A549 (cell line): ENCODE data around the gene SNTN.

Experiments used
- FOSL2 ChIP-seq, 2 experiments: fragments of 450-650 bp in 1 of 2; fragments of >200 bp in 1 of 2; sonication (Bioruptor Twin) in 1 of 2; formaldehyde crosslinking; IDR thresholded peaks; 2 replicates each; pipeline versions ENCODE4 v1.5.0 to v1.6.1; 2016 to 2020; ENCODE audit warnings: mild to moderate bottlenecking in 1 of 2, moderate library complexity in 1 of 2
- NR3C1 ChIP-seq: fragments of >200 bp; sonication (Bioruptor Twin); formaldehyde crosslinking; IDR thresholded peaks from 3 replicates; pipeline ENCODE4 v1.6.1; 2017
- SMC3 ChIP-seq: fragments of >200 bp; sonication (Bioruptor Twin); formaldehyde crosslinking; IDR thresholded peaks from 3 replicates; pipeline ENCODE4 v1.6.1; 2018; ENCODE audit warnings: inconsistent platforms
- ZC3H11A ChIP-seq: fragments of 450-650 bp; IDR thresholded peaks from 2 replicates; pipeline ENCODE4 v1.6.1; 2014; ENCODE audit warnings: antibody characterized with exemption, mild to moderate bottlenecking
- ZFP36 ChIP-seq: fragments of 450-650 bp; IDR thresholded peaks from 2 replicates; pipeline ENCODE4 v1.6.1; 2014; ENCODE audit warnings: borderline replicate concordance; ENCODE audit not compliant: partially characterized antibody
- TF ChIP-seq, protein P1 (sequence below): IDR thresholded peaks from 2 replicates; pipeline ENCODE4 v1.6.1; 2012
- TF ChIP-seq, protein P2 (sequence below): fragments of >200 bp; sonication (Bioruptor Twin); formaldehyde crosslinking; IDR thresholded peaks from 3 replicates; pipeline ENCODE4 v1.5.1; 2016

DNA sequence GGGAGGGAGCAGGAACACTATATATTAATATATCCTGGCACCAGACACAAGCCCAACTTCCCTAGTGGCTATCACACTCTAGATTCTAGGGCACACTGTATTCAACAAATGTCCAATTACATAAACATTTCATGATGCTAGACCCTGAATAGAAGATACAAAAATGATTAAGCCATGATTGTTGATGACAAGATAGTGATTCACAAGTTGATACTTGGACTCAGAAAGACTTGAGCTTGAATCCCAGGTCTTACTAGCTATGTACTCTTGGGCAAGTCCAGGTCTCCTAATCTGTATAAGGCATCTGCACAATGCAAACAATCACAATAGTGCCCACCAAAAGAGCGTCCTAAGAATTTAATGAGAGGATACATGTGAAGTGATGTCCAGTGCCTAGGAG is 10.0 kb upstream of the SNTN start:
- TF ChIP-seq FOSL2 (IDR thresholded peaks at IDR 0.05) (no peak), FOSL2 (CRISPR knock-in tag; IDR thresholded peaks at IDR 0.05) (no peak), ZC3H11A (no peak), ZFP36 (no peak), SMC3 (no peak), NR3C1 (no peak)
- TF ChIP-seq, protein P1, sequence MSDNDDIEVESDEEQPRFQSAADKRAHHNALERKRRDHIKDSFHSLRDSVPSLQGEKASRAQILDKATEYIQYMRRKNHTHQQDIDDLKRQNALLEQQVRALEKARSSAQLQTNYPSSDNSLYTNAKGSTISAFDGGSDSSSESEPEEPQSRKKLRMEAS: no peak
- TF ChIP-seq, protein P2, sequence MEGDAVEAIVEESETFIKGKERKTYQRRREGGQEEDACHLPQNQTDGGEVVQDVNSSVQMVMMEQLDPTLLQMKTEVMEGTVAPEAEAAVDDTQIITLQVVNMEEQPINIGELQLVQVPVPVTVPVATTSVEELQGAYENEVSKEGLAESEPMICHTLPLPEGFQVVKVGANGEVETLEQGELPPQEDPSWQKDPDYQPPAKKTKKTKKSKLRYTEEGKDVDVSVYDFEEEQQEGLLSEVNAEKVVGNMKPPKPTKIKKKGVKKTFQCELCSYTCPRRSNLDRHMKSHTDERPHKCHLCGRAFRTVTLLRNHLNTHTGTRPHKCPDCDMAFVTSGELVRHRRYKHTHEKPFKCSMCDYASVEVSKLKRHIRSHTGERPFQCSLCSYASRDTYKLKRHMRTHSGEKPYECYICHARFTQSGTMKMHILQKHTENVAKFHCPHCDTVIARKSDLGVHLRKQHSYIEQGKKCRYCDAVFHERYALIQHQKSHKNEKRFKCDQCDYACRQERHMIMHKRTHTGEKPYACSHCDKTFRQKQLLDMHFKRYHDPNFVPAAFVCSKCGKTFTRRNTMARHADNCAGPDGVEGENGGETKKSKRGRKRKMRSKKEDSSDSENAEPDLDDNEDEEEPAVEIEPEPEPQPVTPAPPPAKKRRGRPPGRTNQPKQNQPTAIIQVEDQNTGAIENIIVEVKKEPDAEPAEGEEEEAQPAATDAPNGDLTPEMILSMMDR: no peak
